DMS53 treated with DMSO at 0.1 percent for 48 hours (cell line): ENCODE data around the gene KRTAP9-7.
"Not testable (repeated sequence)": the region's sequence is repeated elsewhere in the genome, so short reads cannot be mapped to it uniquely, and the experiment has no call there.

Source experiments
- DNase-seq: peaks from one replicate; lab custom pipeline; 2025; ENCODE audit not compliant: unreplicated experiment; lab: John Stamatoyannopoulos, UW

Gene KRTAP9-7

DNA sequence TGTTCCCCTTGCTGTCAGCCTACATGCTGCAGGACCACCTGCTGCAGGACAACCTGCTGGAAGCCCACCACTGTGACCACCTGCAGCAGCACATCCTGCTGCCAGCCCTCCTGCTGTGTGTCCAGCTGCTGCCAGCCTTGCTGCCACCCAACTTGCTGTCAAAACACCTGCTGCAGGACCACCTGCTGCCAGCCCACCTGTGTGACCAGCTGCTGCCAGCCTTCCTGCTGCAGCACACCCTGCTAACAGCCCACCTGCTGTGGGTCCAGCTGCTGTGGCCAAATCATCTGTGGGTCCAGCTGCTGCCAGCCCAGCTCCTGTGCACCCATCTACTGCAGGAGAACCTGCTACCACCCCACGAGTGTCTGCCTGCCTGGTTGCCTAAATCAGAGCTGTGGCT lies 4.2 kb upstream of the KRTAP9-7 start:
- DNase-seq: not testable (repeated sequence)

DNA sequence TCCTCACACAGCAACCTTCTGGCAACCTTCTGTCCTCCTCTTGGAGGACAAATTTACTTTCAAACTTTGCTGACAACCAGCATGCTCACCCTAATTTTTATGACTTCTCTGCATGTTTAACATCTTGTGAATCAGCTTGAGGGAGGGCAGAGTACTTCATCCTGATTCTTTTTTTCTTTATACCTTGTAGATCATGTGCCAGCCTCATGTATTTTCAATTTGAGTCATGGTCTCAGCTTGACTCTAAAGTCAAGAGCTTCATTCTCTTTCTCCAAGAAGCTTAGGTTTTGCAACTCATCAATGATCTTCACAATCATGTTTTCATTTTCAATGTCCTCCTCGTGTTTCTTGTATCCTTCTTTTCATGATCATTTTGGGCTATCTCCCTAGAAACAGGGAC lies 3.6 kb upstream of the KRTAP9-7 start:
- DNase-seq: no peak

DNA sequence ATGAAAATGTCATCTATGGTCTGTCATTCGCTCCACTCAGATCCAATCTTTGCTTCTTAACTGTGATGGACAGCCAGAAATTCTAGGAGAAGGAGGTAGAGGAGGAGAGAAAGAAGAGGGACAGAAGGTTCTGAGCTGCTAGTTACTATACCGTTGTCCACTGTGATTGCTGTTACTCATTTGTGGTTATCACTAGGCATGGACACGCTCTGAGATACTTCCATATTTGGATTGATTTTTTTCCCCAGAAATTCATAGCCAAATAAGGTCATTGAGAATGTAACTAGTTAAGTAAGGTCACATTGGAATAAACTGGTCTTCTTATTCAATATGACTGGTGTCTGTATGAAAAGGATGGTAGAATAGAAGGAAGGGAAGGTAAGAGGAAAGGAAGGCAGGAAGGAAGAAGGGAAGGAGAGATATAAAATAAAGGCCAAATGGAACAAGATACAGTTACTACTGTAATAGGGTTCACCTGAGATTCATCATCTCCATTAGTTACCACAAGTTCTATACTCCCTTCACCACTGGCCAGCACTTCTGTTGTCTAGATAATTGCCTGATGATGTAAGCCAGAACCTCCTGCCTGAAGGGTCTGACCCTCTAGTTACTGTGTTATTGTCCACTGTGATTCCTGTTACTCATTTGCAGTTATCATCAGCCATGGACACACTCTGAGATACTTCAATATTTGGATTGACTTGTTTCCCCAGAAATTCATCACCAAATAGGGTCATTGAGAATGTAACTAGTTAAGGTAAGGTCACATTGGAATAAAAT lies 2.9 kb downstream of the KRTAP9-7 start:
- DNase-seq: no peak

- no peak for DNase-seq
These were observed 8.5 kb downstream of the KRTAP9-7 start for GRCh38 chr17:41284043-41284442.

GRCh38 chr17:41284546-41284945 lies 9.0 kb downstream of the KRTAP9-7 start:
- no peak for DNase-seq

DNA sequence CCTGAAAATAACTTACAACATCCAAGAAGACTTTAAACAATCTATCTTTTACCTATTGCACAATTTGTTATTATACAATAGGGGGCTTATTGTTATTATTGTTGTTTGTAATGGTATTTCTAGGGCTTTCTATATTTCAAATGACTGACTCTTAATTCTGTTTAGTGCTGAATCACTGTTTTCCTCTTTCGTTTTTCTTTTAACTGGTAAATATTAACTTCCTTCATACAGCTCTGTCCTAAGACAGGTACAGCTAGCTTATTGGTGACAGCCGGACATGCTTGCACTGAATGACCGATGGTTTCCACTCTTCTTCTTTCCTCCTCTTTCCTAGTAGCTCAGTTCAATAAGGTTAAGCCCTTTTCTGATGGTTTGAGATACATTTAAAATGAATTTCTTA lies 11.6 kb downstream of the KRTAP9-7 start:
- no peak for DNase-seq

- no peak for DNase-seq
These were observed 18.5 kb downstream of the KRTAP9-7 start for GRCh38 chr17:41294016-41294415.

- no peak for DNase-seq
These were observed 21.3 kb downstream of the KRTAP9-7 start for GRCh38 chr17:41296846-41297245.

- no peak for DNase-seq
These were observed 23.1 kb downstream of the KRTAP9-7 start for GRCh38 chr17:41298458-41299135.

GRCh38 chr17:41301204-41301790 lies 25.8 kb downstream of the KRTAP9-7 start:
- DNase-seq: no peak

- DNase-seq: no peak
These were observed 26.7 kb downstream of the KRTAP9-7 start, which contains the start of gene KRTAP29-1 for GRCh38 chr17:41301916-41302901. Gene KRTAP29-1, minus strand, starts transcription at chr17:41302851. Its CDS starts 0 bp downstream, at chr17:41302851.

GRCh38 chr17:41302981-41303380 lies 27.5 kb downstream of the KRTAP9-7 start:
- no peak for DNase-seq

DNA sequence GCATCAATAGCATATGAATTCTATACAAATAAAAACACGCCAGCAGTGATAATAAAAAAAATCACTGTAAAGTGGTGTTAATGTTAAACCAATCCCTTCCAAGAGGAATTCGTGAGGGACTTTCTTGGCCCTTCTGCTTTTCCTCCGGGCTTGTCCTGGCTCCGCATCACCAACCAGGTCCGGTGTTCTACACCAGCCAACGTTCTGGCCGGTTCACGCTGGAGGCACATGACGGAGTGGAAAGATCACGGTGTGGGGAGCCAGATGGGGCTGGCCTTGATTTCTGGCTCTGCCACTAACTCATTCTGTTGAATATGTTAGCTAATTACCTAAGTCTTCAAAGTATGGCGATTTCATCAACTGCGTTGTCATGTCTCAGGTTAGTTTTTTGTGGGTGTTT lies 28.6 kb downstream of the KRTAP9-7 start:
- DNase-seq: no peak

GRCh38 chr17:41307647-41308046 lies 32.1 kb downstream of the KRTAP9-7 start:
- DNase-seq: no peak

GRCh38 chr17:41308251-41308917 lies 32.9 kb downstream of the KRTAP9-7 start:
- DNase-seq: peak; percentile 58

- DNase-seq: no peak
These were observed 33.4 kb downstream of the KRTAP9-7 start, which contains the start of gene KRTAP16-1 for GRCh38 chr17:41308918-41309359. Gene KRTAP16-1, minus strand, starts transcription at chr17:41309309. Its CDS starts 56 bp downstream, at chr17:41309253.

DNA sequence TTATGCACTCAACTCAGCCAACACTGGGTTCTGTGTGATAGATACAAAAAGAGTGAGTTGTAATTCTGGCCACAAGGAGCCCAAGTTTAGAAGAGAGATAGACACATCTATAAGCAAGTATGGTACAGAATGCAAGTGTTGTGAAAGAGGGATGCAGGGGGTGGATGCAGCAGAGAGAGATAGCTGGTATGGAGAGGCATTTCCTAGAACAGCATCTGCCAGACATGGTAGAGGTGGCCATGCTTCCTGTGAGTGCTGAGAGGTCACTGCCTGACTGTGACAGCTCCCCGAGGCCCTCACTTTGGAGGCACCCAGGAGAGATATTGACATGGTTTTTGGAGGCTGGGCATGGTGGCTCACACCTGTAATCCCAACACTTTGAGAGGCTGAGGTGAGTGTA lies 35.6 kb downstream of the KRTAP9-7 start:
- DNase-seq: no peak

- DNase-seq: no peak
These were observed 39.8 kb downstream of the KRTAP9-7 start, which contains the start of gene KRTAP17-1 for GRCh38 chr17:41315204-41315794. Gene KRTAP17-1, minus strand, starts transcription at chr17:41315710. Its CDS starts 60 bp downstream, at chr17:41315650.

DNA sequence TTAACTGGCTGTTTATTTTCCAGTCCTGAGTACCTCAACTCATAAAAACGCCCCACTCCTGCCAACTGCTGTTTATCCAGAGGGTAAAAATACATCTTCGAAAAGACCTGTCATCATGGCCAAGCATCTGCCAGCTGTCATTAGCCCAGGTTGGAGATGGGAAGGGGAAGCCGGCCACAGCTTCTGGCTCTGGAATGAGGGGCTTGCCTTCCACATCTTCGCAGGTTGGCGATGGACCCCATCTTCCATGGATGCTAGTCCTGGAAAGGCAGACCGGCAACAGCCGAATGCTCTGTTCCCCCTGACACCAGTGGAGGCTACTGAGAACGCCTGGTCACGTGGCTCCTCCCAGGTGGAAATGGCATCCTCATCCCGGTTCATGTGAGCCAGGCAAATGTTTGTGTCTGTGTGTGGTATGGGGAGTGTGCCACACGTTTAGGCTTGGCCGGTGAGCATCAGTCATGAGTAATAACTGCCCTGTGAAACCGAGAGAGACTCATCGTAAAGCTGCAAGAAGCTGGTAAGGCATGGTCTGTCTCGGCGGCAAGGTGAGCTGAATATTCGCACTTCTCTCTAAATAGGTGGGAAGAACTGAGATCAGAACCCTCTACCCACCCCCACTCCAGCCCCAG lies 40.4 kb downstream of the KRTAP9-7 start:
- no peak for DNase-seq
